SKM-1 treated with dmso at 0.1 percent for 144 hours (cell line): Measurements from ENCODE around the gene WDR74.
"Not testable (repeated sequence)": the region's sequence is repeated elsewhere in the genome, so short reads cannot be mapped to it uniquely, and the experiment has no call there.

ENCODE experiments used
- DNase-seq: peaks from one replicate; lab custom pipeline; 2025; ENCODE audit not compliant: unreplicated experiment; lab: John Stamatoyannopoulos, UW

WDR74 gene

DNA sequence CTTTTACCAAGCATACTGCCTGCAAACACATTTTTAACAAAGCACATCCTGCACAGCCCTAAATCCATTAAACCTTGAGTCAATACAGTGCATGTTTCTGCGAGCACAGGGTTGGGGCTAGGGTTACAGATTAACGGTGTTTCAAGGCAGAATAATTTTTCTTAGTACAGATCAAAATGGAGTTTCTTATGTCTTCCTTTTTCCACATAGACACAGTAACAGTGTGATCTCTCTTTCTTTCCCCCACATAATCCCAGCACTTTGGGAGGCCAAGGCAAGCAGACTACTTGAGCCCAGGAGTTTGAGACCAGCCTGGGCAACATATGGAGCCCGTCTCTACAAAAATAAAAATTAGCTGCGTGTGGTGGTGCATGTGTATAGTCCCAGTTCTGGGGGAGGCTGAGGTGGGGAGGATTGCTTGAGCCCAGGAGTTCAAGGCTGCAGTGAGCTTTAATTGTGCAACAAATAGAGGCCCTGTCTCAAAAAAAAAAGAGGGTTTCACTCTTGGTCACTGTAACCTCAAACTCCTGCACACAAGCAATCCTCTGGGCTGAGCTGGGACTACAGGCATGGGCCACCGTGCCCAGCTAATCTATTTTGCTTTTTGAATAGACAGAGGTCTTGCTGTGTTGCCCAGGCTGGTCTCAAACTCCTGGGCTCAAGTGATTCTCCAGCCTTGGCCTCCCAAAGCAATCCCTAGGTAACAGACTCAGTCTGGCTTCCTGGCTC lies 21.6 kb upstream of the WDR74 start:
- DNase-seq = no peak

DNA sequence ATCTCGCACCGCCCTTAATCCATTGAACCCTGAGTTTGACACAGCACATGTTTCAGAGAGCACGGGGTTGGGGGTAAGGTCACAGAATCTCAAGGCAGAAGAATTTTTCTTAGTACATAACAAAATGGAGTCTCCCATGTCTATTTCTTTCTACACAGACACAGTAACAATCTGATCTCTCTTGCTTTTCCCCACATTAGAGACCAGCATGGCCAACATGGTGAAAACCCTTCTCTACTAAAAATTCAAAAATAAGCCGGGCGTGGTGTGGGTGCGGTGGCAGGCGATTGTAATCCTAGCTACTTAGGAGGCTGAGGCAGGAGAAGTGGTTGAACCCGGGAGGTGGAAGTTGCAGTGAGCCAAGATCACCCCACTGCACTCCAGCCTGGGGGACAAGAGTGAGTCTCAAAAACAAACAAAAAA lies 19.9 kb upstream of the WDR74 start:
- not testable (repeated sequence) for DNase-seq

DNA sequence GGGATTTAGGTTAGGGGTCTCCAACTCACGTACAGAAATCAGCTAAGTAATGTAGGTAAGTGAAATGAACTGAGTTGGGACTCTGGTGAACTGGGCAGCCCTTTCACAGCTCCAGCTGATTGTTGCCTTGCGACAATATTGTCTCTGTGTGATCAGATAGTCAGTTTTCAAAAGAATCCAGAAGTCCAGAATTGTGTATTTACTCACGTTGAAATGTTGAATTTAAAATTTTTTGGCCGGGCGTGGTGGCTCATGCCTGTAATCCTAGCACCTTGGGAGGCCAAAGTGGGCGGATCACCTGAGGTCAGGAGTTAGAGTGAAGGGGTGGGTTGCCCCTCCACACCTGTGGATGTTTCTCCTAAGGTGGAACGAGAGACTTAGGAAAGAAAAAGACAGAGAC lies 18.8 kb upstream of the WDR74 start:
- no peak for DNase-seq

GRCh38 chr11:62857541-62857982 lies 18.2 kb upstream of the WDR74 start:
- DNase-seq = no peak

- DNase-seq = no peak
Measured at GRCh38 chr11:62856333-62856895, 17.0 kb upstream of the WDR74 start.

DNA sequence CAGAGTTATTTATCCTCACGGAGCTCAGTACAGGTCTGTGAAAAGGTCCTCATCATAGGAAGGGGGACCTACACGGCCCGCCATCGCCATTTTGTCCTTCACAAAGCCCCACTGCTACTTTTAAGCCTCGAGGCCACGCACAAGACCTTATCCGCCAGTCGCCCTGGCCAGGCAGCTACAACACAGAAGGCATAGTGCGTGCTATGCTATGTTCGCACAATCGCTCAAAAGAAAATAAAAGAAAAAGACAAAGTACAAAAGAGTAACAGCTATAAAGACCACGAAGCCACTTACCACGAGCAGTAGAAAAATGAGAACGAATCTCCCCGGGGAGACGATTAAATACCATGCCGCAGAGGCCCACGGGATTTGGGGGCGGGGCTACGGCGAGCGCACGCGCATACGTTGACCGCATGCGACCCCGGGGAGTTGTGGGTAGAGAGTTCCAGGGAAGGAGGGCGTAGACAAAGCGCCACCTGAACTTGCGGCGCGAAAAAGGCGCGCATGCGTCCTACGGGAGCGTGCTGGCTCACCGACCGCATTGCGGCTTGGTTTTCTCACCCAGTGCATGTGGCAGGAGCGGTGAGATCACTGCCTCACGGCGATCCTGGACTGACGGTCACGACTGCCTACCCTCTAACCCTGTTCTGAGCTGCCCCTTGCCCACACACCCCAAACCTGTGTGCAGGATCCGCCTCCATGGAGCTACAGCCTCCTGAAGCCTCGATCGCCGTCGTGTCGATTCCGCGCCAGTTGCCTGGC lies 16.4 kb upstream of the WDR74 start:
- peak; percentile 98 for DNase-seq

DNA sequence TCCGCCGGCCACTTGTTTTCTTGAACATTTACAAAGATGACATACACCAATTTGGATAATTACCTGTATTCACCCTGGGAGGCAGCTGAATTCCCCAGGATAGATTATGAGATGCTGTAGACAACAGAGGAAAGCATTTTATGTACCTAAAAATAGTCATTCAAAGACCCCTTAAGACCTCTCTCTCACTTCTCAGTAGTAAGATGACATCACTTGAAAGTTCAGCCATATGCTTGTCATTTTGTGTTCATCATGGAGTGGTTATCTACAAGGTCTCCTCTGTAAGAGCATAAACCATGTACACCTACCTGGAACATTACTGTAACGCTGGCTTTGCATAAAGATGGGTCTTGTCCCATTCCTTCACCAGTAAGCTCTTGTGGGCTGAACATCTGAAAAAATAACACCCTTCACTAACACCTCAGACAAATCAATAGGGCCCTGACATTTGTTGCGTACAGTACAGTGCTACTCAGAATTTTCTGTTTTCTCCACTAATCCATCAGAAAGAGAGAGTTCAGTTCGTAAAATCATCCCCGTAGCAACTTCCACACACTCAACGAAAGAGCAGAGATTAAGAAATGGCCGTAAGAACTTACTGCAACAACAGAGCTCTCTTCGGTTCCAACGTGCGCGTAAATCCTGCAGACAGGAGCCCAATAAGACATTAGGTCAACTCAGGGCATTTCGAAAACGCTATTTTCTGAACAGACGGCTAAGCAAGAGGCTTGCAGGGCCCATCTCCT lies 15.6 kb upstream of the WDR74 start:
- DNase-seq = no peak

- DNase-seq = no peak
Measured at GRCh38 chr11:62854013-62854824, 14.8 kb upstream of the WDR74 start.

DNA sequence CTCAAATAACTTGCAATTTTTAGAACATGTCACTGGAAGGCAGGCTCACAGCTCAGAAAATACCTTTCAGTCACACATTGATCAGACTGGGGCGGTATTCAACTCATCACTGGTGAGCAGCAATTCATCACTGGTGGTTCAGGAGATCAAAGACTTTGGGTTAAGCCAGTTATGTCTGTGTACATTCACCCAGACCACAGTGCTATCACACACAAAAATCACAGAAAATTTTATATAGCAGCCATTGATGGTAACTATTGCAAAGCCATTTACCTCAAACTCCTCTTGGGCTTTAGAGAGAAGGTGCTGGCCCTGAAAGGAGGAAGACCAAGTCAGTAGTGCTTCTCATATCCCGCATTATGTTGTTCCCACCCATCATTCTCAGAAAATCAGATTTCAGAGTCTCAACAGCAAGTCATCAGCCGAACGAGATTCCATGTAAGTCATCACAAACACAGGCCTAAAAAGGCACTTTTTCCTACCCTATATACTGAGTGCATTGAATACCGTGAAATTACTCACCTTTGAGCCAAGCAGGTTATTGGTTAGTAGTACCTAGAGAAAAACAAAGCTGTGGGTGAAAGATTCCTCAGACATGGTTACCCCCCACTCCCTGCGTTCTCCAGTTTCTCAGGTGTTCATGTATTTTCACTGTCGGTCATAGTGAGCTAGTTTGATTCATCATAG lies 14.0 kb upstream of the WDR74 start:
- DNase-seq = no peak

GRCh38 chr11:62852523-62853188 lies 13.3 kb upstream of the WDR74 start:
- no peak for DNase-seq

DNA sequence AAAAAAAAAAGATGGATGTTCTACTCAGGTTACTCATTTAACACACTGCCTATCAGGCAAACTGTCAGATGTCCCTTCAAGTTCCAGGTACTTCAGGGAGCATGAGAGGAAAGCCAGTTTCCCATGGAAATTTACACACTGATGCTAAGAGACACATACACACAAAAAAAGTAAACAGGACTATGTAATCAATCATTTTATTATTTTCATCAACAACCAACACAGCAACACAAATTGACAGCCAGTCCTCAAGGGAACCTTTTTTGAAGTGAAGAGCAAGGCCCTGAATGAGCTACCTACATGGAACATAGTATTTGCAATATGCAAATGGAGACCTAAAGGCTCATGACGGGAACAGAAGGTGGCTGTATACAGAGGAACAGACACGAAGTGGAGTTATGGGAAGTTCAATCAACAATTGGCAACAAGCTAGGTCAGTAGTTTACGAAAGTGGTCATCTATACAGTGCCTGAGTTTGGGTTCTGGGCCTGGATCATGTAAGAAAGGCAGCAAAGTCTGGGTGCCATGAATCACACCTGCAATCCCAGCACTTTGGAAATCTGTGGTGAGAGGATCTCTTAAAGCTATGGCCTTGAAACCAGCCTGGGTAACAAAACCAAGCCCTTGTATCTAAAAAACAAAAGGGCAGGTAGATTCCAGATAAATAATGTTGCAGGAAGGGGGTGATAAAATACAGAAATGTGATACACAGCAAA lies 12.6 kb upstream of the WDR74 start:
- DNase-seq = no peak

DNA sequence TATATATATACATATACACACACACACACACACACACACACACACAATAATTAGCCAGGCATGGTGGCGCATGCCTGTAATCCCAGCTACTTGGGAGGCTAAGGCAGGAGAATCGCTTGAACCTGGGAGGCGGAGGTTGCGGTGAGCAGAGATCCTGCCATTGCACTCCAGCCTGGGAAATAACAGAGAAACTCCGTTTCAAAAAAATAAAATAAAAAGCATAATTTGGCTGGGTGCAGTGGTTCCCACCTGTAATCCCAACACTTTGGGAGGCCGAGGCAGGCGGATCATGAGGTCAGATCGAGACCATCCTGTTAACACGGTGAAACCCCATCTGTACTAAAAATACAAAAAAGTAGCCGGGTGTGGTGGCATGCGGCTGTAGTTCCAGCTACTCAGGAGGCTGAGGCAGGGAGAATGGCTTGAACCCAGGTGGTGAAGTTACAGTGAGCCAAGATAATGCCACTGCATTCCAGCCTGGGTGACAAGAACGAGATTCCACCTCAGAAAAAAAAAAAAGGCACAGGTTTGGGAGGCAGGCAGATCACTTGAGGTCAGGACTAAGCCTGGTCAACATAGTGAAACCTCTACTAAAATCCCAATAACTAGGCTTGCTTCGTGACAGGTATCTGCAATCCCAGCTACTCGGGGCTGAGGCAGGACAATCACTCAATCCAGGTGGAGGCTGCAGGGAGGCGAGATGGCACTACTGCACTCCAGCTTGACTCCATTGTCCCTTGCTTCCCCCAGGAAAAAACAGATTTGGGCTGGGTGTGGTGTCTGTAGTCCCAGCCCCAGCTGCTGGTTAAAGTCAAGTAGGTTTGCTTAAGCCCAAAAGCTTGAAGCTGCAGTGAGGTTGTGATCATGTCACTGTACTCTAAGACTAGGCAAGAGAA lies 11.8 kb upstream of the WDR74 start:
- DNase-seq = peak; percentile 13

DNA sequence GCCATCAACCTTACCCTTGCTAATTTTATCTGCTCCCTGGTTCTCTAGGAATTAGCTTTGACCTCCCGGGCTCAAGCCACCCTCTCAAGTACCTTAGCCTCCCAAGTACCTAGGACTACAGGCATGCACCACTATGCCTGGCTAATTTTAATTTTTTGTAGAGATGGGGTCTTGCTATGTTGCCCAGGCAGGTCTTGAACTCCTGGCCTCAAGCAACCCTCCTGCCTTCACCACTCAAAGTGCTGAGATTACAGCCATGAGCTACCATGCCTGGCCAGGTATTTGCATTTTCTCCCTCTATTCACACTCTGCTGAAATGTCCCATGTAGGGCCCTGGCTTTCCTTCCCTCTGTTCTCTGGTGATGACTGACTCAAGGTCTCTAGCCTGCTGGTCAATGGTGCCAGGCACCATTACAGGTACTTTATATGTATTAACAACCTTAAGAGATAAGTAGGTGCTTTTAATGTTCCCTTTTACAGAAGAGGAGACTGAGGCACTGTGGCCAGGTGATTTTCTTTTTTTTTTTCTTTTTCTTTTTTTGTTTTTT lies 8.5 kb upstream of the WDR74 start:
- no peak for DNase-seq

DNA sequence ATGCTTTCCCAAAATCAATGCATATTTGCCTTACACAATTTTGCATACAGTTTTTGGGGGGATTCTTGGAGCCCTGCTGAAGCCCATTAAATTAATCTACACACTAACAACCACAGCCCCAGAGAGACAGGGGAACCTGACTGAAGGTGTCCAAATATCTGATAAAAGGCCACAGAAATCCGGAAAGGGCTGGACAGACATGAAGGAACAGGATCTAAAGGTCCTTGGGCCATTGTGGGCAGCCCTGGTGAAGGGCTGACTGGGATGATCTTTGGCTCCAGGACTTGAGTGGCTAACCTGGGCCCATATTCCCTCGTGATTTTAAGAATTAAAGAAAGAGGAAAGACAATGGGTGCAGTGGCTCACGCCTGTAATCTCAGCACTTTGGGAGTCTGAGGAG lies 6.8 kb upstream of the WDR74 start:
- DNase-seq = no peak

GRCh38 chr11:62844154-62844553 lies 4.8 kb upstream of the WDR74 start:
- no peak for DNase-seq

- DNase-seq = no peak
Measured at GRCh38 chr11:62843466-62843865, 4.1 kb upstream of the WDR74 start.

- DNase-seq = not testable (repeated sequence)
Measured at GRCh38 chr11:62842891-62843290, 3.5 kb upstream of the WDR74 start.
